ENCODE measurements around the gene GFOD1.
"Not testable (repeated sequence)": the region's sequence is repeated elsewhere in the genome, so short reads cannot be mapped to it uniquely, and the experiment has no call there.

Gene GFOD1

DNA sequence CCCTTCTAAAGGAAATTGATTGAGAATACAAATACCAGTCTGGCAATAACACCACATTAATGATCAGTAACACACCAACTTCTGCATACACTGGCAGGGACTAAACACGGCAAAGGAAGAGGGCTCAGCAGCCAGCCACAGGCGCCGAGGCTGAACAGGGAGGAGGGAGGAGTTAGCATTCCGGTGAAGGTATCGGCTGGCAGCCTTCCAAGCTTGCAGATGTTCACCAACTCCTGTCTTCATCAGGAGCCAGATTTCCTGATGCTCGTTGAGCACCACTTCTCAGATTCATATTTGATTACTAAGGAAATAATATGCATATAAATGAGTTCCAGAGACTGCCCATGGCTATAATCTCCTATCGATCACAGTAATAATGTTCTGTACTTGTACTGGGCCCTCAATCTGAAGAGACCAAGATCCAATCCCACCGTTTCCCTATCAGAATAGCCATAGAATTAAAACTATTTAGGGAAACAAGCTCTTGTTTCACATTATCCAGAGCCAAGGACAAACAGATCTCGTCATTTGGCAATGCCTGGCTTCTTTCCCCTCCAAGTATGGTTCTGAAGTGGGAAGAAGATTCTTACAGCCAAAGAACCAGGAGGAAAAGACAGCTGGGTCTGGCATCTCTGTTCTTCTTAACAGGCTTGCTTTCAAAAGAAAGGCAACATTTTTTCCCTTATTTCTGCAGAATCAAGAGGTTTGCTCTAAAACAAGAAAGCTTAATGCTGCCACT, 42.2 kb downstream of the GFOD1 start:
- H3K4me3 ChIP-seq (ENCODE audit: low read depth, low read length) = no peak overlapping the region

DNA sequence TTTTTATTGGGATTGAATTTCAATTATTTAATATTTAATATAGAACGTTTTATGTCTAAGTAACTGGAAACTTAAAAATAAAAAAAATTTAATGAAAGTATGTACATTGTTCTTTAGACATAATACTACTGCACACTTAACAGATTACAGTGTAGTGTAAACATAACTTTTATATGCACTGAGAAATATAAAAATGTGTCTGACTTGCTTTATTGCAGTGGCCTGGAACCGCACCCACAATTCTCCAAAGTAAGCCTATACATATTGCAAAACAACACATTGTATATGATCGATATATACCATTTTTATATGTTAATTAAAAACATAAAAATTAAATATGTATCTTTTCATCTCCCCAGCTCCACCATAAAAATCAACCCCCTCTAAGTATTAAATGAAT, 42.8 kb downstream of the GFOD1 start:
- H3K4me3 ChIP-seq (ENCODE audit: low read depth, low read length) = no peak overlapping the region

DNA sequence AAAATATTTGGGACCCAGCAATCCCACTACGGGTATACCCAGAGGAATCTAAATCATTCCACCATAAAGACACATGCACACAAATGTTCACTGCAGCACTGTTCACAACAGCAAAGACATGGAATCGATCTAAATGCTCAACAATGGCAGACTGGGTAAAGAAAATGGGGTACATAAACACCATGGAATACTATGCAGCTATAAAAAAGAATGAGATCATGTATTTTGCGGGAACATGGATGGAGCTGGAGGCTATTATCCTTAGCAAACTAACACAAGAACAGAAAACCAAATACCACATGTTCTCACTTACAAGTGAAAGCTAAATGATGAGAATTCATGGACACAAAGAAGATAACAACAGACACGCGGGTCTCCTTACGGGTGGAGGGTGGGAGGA, 43.4 kb downstream of the GFOD1 start:
- not testable (repeated sequence) for H3K4me3 ChIP-seq (ENCODE audit: low read depth, low read length)

DNA sequence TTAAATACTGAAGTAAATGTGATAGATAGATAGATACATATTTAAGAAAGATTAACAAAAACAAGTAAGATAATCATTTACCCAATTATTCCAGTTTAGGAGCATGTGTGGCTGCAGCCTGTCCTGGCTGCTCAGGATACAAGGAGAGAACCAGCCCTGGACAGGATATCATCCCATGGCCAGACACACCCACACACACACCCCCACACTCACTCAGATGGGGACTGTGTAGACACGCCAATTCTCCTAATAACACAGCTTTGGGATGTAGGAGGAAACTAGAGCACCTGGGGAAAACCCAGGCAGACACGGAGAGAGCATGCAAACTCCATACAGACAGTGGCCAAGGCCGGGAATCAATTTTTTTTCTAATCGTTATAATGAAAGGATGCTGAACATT, 45.6 kb downstream of the GFOD1 start:
- no peak overlapping the region for H3K4me3 ChIP-seq (ENCODE audit: low read depth, low read length)

DNA sequence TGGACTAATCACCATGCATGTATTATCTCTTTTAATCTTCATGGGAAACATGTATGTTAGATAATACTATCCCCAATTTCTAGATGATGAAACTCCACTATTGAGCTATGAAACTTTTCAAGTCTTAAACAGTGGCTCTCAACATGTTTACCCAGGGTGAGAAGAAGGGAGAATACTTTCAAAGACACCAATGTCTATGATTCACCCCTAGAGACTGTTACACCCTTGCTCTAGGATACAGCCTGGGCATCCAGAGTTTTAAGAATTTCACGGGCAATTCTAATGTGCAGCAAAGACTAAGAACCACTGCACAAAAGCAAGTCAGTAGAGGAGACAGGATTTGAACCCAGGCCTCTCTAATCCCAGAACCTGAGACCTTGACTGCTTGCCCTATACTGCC, 47.8 kb downstream of the GFOD1 start:
- H3K4me3 ChIP-seq (ENCODE audit: low read depth, low read length) = no peak overlapping the region

DNA sequence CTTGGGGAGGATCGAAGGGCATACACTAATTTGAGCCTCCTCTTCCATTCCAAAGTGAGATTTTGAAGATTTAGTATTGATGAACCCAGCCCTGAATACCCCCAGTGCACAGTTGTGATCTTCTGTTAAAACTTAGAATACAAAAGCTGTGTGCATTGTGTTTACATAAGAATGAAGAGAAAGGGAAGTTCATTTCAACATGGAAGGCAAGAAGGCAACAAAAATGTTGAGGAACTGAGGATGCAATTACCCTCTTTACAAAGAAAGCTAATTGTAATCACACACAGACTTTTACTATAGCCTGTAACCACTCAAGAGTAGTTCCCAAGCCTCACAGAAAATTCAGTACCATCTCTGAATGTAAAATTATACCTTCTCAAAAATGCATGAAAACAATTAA, 49.3 kb downstream of the GFOD1 start:
- H3K4me3 ChIP-seq (ENCODE audit: low read depth, low read length) = no peak overlapping the region

DNA sequence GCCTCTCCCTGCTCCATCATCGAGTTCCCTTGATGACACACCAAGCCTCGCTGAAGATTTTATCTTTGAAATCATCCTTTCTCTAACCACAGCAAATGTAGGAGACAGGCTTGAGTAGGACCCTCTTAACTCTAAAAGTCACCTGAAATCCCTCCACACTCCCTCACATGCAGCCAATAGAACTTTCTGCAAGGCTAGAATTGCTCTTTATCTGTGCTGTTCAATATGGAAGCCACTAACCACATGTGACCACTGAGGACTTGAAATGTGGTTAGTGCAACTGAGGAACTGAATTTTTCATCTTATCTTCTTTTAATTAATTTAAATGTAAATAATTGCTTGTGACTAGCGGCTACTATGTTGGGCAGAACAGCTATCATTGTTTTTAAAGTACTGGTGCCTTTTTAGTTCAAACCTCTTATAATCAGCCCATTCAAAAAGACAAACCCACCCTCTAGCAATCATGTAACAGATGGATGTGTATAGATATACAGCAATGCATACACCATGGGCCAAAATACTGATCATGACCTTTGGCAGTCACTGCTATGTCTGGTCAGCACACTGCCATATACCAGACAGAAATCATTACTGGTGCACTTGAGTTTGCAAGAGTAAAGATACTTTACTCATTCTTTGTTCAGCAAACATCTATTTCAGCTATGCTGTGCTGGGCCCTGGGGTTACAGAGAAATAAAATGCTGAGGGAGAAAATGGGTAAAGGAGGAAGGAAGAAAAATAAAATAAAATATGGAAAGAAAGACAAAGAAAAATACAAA, 50.0 kb downstream of the GFOD1 start:
- no peak overlapping the region for H3K4me3 ChIP-seq (ENCODE audit: low read depth, low read length)

DNA sequence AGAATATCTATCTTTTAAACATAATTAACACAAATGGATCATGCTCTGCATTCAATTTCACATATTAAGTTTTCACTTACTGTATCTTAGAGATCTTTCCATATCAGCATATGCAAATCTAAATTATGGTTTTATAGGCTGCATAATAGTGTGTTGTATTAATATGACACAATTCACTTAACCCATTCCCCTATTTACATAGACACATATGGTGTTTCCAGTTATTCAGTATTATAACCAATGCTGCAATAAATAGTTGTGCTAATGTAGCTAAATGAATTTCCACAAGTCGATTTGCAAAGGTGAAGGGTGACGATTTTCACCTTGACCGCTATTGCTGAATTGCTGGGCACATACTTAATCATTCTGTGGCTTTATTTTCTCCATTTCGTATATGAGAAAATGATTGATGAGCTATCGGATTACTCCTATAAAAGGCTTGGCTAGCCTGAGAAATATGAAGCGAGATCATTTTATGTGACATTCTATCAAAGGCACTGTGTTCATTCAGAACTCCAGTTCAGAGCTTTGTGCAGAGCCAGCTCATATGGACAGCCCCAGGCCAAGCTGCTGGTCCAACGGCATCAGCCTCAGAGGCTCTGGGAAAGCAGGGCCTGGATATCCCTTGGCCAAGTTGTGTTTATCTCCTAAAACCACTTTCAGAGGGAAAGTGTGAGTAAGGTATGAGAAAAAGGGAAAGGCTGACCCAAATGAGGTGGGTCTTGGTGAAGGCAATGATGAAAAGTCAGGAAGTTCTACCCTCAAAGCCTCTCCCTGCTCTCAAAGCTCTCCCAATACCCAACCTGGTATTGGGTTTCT, 50.8 kb downstream of the GFOD1 start:
- H3K4me3 ChIP-seq (ENCODE audit: low read depth, low read length) = no peak overlapping the region

DNA sequence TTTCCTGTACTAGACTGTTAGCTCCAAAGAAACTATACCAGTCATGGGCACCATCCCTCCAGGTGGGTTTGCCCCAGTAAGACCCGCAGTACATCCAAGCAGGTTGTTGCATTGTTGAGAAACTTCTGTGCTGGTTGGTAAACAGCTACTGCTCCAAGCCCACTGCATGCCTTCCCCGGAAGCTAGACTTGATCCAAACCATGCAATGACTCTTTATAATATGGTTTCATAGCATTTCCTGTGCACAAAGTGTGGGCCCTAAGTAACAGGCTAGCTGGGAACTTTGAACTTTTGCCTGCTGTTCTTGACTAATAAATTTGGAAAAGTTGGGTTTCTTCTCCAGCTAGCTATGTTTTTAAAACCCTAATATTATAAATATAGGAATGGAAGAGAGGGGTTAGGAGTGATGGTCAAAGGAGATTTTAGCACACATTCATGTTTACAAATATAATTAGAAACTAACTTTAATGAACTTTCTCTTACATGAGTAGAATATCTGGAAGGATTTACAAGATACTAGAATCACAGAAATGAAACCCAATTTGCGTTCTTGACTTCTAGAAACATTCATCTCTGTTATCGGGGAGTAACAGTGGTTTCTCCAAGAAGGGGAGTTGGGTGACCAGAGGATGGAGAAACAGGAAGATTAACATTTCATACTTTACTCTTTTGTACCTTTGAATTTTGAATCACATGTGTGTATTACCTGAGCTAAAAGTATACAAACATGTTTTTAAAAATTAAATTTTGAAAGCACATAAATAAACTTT, 51.7 kb downstream of the GFOD1 start:
- no peak overlapping the region for H3K4me3 ChIP-seq (ENCODE audit: low read depth, low read length)

DNA sequence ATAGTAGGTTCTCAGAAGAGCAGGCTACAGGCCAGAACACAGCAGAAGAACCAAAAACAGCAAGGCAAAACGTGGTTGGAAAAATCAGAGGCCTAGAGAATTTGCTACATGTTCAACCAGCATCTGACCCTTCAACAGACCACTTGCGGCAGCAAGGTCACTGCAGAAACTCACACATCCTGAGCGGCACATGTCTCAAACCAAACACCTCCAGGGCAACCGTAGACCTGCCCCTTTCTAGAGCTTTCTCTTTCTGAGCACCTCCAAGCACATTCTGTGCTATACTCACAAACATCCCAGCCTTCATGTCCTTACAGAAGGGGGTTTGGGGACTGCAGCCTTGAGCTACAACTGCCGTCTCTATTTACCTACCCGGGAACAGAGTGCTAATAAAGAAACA, 52.6 kb downstream of the GFOD1 start:
- H3K4me3 ChIP-seq (ENCODE audit: low read depth, low read length) = no peak overlapping the region

DNA sequence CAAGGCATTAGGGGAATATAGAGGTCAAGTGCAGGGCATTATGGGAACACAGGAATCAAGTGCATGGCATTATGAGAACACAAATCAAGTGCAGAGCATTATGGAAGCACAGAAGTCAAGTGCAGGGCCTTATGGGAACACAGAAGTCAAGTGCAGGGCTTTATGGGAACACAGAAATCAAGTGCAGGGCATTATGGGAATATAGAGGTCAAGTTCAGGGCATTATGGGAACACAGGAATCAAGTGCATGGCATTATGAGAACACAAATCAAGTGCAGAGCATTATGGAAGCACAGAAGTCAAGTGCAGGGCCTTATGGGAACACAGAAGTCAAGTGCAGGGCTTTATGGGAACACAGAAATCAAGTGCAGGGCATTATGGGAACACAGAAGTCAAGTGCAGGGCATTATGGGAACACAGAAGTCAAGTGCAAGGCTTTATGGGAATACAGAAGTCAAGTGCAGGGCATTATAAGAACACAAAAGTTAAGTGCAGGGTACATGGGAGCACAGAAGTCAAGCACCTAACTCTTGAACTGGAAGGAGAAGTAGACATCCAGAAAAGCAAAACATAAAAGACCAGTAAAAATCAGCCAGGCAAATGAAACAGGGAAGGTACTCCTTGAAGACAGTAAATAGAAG, 53.1 kb downstream of the GFOD1 start:
- H3K4me3 ChIP-seq (ENCODE audit: low read depth, low read length) = not testable (repeated sequence)

DNA sequence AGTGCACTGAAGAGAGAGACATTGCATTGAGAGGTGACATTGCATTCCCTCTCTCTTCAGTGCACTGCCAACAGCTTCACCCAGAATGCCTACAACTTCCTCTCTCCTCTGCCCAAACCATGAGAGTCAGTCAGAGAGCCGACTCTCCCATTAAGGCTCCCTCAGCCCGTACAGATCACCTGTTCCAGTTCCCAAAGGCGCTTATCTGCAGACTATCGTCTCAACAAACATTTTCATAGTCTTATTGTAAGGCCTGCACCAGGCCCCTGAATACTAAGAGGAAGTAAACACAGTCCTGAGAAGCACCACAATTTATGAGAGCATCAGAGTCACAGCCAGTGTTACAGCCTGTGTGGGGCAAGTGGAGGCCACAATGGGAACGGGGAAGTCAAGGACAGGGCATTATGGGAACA, 53.7 kb downstream of the GFOD1 start:
- no peak overlapping the region for H3K4me3 ChIP-seq (ENCODE audit: low read depth, low read length)

DNA sequence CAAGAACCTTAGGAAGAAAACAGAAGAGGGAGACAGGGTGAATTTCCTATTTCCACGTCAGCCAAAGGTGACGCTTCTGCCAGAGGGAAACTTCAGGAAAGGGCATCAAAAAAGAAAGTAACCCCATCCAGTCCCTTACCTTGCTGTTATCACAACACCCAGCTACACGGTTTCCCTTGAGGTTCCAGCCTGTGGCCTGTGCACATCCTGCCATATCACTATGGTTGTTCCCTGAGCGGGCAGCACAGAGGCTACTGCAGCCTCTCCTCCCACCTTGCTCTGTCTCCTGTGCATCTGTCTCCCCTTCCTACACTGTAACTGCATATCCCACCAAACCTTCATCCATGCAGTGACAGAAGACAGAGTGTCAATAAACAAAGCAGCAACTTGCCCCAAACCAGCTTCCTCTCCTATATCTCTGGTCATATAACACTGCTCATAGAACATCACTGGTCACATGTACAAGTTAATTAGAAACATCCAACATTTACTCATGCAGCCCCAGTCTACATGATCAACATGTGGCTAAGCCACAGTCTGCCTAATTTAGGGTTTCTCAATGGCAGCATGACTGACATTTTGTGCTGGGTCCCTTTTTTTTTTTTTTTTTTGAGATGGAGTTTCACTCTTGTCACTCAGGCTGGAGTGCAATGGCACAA, 54.7 kb downstream of the GFOD1 start:
- no peak overlapping the region for H3K4me3 ChIP-seq (ENCODE audit: low read depth, low read length)

DNA sequence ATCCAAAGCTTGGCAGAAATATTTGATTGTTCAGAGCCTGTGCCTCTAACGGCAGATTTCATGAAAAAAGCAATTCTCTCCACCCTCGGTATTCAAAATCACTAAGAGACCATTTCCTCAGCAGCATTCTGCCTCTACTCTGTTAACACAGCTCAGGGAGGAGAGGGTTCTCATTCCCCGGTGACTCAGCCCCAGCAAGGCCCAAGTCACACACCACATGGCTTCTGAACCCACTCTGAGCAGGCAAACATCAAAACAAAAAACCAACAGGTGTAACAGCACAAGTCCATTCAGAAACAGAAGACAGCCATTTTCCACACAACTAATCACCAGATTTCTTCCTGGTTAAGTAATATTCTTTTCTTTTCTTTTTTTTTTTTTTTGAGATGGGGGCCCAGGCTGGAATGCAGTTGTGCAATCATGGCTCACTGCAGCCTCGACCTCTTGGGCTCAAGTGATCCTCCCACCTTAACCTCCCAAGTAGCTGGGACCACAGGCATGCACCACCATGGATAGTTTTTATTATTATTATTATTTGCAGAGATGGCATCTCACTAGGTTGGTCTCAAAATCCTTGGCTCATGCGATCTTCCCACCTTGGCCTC, 55.4 kb downstream of the GFOD1 start:
- no peak overlapping the region for H3K4me3 ChIP-seq (ENCODE audit: low read depth, low read length)

DNA sequence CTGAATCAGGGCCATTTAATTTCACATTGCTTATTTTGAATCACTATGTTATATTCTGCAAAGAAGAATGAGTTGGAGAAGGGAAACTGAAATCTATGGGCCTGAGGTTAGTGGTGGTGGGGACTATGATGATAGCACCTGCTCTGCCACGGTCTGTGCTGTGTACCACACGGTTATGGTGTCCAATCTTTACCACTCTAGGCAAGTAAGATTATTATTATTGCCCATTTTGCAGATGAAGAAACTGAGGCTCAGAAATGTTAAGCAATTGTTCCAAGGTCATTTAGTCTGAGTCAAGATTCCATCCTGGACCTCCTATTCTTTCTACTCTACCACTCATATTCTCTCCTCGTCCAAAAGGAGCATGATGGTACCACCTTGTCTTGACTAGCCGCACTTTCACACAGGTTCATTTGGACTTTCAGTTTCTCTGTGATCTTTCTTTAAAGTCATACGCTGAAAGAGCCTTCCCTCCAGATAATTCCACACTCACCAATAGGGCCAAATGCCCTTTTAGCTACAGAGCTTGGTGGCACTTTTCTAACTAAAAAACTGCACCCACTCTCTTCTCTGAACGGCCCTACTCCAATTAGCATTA, 56.2 kb downstream of the GFOD1 start:
- H3K4me3 ChIP-seq (ENCODE audit: low read depth, low read length) = no peak overlapping the region

DNA sequence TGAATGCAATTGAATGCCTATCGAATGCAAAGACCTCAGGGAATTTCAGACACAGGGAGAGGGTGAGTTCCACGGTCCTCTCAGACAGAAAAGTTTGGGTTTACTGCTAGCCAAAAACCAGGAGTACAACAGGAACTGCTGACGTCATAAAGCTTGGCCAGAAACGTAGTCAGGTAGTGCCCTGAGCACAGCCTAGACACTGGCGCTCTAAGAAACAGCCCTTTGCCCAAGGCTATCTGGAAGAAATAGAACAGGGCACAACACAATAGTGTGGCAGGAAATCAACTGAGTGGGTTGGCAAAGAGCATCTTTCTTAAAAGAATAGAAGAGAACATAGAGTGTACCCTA, 58.0 kb downstream of the GFOD1 start:
- no peak overlapping the region for H3K4me3 ChIP-seq (ENCODE audit: low read depth, low read length)

DNA sequence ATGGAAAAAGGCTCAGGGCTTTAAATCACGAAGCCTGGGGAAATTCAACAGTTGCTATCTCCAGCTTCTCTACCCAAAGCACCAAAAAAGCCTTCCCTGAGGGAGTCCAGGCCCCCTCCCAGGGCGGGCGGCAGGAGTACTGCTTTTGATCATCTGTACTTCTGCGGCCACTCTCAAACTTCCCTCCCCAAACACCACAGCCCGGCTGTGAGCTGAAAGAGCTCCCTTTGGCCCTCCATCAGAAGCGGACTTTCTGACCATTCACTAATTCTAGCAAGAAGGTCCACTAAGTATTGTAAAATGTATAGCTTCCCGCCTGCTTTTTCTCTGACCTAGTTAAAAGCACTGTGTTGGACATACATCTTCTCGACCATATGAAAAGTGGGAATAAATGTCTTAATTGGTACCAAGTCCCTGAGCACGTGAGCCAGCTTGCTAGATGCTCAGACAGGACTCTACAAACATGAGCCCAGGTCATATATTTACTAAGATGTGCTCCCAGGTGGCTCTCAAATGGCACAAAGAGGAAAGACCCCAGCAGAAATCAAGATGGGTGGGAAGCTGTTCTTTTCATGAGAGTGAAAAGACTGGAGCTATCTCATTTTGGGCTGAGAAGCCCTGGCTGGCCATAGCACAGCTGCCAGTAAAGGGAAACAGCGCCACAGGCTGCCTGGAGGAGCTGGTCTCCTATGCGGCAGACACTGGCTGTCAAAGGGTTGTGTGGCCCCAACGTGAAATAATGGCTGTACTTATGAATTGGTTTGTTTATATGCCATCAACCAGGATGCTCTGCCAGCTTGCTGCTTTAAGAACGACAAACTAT, 58.6 kb downstream of the GFOD1 start:
- H3K4me3 ChIP-seq (ENCODE audit: low read depth, low read length) = no peak overlapping the region

DNA sequence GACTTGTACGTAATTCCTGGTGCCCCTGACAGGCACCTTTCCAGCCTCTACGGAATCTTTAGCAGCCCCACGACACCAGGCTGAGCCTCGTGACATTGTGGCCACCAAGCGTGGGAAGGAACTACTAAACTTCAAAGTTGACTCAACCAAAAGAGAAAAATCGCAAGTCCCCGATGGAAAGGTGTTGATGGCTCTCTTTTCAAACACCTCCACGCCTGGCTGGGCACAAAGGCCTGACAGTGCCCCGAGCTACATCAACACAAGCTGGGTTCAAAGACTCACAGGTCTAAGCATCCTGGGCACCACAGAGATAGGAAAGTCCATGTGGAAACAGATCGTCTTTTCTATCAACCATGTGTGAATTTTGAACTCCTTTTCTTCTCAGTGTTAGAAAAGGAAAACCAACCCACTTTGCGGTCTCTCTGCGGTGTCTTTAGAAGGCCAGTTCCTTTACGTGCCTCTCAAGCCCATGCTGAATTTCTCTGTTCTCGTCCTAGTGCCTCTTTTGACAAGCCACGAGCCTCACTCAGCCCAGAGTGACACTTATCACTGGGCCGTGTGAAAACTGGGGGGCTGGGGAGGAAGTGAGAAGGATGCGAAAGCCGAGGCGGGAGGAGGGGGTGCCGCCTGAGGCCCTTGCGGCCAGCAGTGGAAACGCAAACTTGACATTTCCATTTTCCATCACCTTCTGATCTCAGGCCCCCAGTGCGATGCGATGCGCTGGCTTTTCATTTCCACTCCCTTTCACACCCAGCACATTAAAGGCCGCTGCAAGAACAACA, 59.4 kb downstream of the GFOD1 start:
- no peak overlapping the region for H3K4me3 ChIP-seq (ENCODE audit: low read depth, low read length)
